GM12874 (cell line): ENCODE measurements around the gene LTBP2.

ENCODE experiments used
- CTCF ChIP-seq: IDR thresholded peaks from 2 replicates; pipeline ENCODE4 v1.5.1; 2011; ENCODE audit warnings: low read depth, mild to moderate bottlenecking, control low read depth, low read length, moderate library complexity; ENCODE audit not compliant: insufficient read depth

LTBP2 gene

GRCh38 chr14:74610199-74610865 is 1.7 kb downstream of the LTBP2 start:
- TF ChIP-seq CTCF: no peak

- TF ChIP-seq CTCF: no peak
Measured at GRCh38 chr14:74609721-74610120, 2.3 kb downstream of the LTBP2 start.

- TF ChIP-seq CTCF: peak; percentile 90
Measured at GRCh38 chr14:74608959-74609611, 3.0 kb downstream of the LTBP2 start.

- TF ChIP-seq CTCF: no peak
Measured at GRCh38 chr14:74606727-74607126, 5.3 kb downstream of the LTBP2 start.

GRCh38 chr14:74605531-74606223 is 6.4 kb downstream of the LTBP2 start:
- no peak for TF ChIP-seq CTCF

- TF ChIP-seq CTCF: no peak
Measured at GRCh38 chr14:74604911-74605310, 7.1 kb downstream of the LTBP2 start.

- no peak for TF ChIP-seq CTCF
Measured at GRCh38 chr14:74604157-74604556, 7.9 kb downstream of the LTBP2 start.
